Activated CD4-positive, alpha-beta T cell treated with anti-CD3 and anti-CD28 coated beads, Interleukin-2, amount 50 U/mL, for 16 hours (primary cell): ENCODE results near the gene PCCA.
"Not testable (repeated sequence)": the region's sequence is repeated elsewhere in the genome, so short reads cannot be mapped to it uniquely, and the experiment has no call there.

Source experiments
- DNase-seq: peaks from one replicate; pipeline ENCODE4 v3.0.0-alpha.2; 2020

The PCCA gene

GRCh38 chr13:100378533-100378932 is 289.6 kb downstream of the PCCA start:
- DNase-seq: no peak

- DNase-seq: no peak
Measured at GRCh38 chr13:100381595-100382224, 292.8 kb downstream of the PCCA start.

GRCh38 chr13:100382785-100383184 is 293.9 kb downstream of the PCCA start:
- DNase-seq: no peak

DNA sequence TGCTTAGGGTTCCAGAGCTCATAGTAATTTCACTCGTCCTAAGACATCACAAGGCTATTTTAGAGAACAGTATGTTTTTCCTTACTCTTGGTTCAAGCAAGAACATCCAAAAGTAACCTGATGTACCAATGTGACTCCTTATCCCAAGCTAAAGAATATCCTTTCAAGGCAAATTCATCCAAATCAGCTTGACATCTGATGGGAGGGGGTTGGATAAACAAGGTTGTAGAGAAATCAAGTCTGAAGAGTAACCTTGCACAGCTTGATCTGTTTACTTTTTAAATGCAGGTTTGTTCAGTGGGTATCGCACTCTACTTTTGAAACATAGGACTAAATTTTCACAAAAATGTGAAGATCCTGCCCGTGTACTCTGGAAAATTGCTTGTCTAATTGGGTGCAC is 298.5 kb downstream of the PCCA start:
- DNase-seq: no peak

DNA sequence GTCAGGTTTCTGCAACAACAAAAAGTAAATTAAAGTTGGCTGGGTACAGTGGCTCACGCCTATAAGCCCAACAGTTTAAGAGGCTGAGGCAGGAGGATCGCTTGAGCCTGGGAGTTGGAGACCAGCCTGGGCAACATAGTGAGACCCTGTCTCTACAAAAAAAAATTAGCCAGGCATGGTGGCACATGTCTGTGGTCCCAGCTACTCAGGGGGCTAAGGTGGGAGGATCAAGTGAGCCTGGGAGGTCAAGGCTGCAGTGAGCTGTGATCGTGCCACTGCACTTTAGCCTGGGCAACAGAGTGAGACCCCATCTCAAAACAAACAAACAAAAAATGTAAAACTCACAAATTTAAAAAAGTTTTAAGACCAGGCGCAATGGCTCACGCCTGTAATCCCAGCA is 299.3 kb downstream of the PCCA start:
- DNase-seq: not testable (repeated sequence)

DNA sequence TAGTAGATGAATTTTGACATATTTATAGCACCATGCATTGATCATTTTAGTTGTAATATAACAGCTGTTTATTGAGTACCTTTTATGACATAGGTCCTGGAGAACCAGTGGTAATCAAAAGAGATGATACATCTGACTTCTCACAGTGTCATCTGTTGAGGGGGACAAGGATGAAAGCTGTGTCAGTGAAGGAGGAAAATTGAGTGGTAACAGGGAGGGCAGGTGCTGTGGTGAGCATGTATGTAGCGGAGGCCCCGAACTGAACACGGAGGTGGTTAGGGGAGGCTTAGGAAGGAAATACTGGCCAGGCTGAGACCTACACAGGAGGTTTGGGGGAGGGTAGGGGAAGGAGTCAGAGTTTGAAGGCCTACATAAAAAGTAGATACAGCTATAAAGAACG is 300.0 kb downstream of the PCCA start:
- DNase-seq: no peak

GRCh38 chr13:100389617-100390016 is 300.7 kb downstream of the PCCA start:
- no peak for DNase-seq

- DNase-seq: peak; percentile 89
Measured at GRCh38 chr13:100392709-100393630, 304.1 kb downstream of the PCCA start.

- peak; percentile 88 for DNase-seq
Measured at GRCh38 chr13:100394005-100394695, 305.3 kb downstream of the PCCA start.

DNA sequence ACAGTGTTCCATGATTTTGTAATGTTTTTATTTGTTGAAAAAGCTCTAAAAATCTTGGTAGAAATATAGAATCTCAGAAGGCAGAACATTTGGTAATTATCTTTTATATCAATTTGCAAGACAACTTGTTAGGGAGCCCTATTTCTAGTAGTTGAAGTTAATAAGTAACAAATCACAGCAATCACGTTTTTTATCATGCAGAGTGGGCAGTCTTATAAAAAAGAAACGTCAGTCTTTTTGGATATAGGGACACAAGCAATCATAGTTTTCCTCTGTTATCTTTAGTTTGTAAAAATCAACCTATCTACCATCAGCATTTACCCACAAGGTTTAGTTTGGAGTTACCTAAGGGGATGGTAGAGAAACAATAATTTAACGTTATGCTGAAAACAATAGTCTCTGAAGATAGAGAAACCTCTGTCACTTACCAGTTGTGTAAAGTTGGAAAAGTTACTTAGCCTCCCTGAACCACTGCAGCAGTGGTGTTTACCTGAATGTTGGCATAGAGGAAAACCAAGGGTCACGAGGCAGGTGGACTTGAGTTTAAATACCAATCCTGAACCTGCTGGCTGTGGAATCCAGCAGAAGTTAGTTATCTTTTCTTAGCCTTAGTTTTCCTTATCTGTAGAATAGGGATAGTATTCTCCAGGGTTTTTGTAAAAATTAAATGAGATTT is 306.9 kb downstream of the PCCA start:
- no peak for DNase-seq

DNA sequence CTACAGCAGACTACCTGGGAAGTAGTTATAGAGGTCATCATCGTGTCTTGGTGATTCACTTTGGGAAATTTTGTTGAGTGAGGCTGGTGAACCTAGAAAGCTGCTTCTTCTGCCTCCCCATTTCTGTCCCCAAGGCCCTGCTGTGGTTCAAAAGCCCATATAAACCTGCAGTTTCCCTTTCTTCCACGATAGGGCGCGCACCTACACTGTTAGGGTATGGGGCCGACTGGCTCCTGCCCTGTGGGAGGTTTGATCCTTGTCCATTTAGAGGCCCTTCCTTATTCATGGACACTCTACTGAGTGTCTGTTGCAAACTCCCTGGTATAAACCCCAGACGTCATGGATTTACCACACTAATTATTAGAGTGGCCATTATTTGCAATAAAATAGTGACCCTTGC is 307.9 kb downstream of the PCCA start:
- no peak for DNase-seq

GRCh38 chr13:100397627-100398026 is 308.7 kb downstream of the PCCA start:
- no peak for DNase-seq

DNA sequence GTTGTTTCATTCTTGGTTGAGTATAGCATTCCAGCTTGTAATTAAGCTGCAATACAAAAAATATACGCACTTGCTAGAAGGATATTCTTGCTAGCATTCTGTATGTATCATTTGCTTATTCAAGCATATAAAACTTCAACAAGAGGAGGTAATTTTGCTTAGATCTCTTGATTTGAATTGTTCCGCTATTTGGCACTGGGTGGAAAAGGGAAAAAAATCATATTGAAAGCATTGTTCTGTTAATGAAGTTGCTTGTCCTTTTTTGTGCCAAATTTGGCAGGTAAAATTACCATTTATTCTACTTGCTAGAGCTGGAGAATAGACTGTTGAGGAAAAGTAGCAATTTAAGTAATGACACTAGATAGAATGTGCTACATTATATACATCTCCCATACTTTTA is 309.5 kb downstream of the PCCA start:
- no peak for DNase-seq

DNA sequence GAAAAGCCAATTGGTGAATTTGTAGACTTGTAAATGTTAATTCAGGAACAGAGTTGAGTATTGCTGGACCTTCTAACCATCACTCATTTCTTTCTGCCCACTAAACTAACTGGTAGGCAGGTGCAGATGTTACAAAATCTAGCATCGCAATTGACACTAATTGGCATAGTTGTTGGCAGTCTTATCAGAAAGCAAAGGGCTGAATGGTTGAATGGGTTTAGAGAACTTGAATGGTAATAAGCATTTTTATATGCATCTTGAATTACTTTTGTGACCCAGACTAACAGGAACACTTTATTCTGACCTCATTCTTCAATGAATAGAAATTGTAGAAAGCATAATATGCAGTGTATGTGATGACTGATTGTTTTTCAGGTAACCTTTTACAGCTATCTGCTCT is 310.6 kb downstream of the PCCA start:
- DNase-seq: no peak

DNA sequence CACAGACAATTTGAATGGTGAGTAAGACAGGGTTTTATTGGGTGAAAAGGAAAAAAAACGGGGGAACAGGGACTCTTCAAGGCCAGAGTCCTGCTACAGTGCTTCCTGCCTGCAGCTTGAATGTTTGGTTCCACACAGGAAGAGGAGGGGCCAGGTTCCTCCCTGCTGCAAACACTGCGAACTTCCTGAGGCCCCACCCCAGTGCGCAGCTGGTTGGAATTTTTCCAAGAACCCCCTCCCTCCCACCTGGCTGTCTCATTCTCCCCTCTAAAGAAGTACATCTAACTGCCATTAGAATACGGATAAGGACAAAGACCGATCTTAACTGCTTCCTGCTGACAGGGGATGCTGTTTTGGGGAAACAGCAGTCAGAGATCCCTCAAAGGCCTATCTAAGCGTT is 314.8 kb downstream of the PCCA start:
- no peak for DNase-seq

DNA sequence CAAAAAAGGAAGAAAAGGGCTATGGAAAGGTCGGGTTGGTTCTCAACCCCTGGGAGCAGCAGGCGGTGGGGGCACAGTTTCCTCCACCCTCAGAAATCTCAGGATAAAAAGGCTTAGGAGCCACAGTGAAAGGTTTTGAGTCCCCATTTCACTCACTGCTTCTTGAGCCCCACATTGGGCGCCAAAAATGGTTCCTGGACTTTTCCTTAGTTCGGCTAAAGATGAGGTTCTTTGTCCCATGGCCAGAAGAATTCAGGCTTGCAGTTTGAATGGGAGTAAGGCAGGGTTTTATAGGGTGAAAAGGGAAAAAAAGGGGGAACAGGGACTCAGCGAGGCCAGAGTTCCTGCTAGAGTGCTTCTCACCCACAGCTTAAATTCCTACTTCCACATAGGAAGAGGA is 320.2 kb downstream of the PCCA start:
- DNase-seq: no peak

- DNase-seq: no peak
Measured at GRCh38 chr13:100423375-100423774, 334.5 kb downstream of the PCCA start.

DNA sequence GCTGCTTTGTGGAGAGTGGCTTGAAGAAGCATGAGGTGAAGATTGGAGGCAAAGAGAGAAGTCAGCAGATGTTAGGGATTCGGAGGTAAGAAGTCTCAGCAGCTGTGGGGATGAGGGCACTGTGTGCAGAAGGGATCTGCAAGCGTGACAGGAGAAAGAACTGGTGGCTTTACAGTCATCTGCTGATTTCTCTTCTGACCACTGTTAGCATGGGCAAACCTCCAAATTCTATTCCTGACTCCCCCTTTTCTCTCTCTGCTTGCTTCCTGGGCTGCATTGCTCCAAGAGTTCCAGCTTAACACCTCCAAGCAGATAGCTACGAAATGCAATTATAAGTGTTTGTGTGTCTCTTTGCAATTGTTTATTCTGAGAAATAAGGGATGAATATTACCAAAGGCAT is 340.1 kb downstream of the PCCA start:
- DNase-seq: no peak

GRCh38 chr13:100432611-100433010 is 343.7 kb downstream of the PCCA start:
- DNase-seq: no peak

GRCh38 chr13:100433475-100433874 is 344.6 kb downstream of the PCCA start:
- DNase-seq: no peak

DNA sequence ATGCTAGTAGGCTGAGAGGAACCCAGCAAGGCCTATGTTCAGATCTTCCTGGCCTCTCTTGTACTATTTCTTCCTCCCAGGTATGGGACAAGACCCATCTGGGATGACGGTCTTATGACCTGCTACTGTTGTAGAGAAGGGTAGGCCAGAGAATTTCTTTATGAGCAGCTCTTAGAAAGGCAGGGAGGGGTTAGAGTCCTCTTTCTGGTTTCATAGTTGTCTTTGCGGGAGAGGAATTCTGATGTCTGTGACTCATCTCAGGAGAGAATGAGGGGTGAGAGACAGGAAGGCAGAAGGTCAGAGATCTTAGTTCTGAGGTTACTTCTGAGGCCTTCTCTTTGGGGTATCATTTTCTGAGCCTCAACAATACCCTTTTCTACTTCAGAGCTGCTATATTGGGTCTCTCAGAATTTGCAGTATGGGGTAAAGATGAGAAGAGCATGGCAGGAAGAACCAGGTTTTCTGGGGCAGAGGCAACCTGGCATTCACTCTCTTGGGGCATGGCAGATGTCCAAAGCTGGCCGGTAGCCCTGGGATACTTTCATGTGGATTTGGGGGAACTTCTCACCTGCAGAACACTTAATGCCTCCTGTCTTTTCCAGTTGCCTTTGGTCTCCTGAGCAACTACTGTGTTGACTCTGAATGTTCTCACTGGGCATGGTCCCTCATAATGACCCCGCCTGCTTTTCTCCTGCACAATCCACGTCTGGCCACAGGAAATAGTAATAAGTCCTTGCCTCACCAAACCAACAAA is 345.3 kb downstream of the PCCA start:
- peak; percentile 62 for DNase-seq

DNA sequence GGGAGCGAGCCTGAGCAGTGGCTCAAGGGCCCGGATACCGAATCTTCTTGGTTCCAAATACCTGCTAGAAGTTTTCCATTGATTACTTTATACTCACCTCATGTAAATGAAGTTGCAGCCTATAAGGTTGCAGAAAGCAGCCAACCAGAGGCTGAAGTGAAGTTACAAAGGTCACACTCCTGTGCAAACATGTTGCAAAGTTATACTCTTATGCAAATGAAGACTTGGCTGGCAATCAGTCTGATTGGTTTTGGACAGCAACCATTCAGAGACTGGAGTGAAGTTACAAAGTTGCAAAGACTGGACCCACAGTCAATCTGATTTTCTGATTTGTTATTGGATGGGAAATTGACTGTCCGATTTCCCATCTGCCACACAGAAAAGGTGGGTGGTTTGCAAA is 347.2 kb downstream of the PCCA start:
- DNase-seq: no peak
